Measurements from ENCODE around the gene FBLN1.

FBLN1 gene

DNA sequence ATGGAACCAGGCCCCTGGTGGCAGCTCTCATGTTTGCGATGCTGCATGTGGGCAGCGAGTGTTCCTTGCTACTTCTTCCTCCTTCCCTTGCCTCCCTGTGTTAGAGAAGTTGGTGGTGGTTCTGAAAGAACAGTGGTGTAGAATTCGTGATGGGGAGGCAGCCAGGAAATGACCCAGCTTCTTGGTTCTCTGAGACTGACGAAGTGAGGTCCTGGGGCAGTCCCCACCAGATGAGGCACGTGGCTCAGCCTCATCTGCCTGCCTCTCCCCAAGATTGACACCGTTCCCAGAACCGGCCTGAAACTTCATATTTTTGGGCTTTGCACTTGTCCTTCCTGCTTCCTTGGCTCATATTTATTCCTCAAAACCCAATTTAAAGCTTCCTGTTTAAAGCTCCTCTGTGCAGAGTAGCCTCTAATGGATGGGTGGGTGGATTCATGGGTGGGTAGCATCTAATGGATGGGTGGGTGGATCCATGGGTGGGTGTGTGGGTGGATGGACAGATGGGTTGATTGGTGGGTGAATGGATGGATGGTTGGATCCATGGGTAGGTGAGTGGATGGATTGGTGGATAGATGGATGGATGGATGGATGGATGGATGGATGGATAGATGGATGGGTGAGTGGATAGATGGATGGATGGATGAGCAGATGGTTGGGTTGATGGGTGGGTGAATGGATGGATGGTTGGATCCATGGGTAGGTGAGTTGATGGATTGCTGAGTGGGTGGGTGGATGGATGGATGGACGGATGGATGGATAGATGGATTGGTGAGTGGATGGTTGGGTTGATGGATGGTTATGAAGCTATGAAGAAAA lies 91.6 kb downstream of the FBLN1 start:
- FAIRE-seq (no peak), DNase-seq (ENCODE audit: insufficient read length, low spot score) (no peak)
- TF ChIP-seq, protein P1, sequence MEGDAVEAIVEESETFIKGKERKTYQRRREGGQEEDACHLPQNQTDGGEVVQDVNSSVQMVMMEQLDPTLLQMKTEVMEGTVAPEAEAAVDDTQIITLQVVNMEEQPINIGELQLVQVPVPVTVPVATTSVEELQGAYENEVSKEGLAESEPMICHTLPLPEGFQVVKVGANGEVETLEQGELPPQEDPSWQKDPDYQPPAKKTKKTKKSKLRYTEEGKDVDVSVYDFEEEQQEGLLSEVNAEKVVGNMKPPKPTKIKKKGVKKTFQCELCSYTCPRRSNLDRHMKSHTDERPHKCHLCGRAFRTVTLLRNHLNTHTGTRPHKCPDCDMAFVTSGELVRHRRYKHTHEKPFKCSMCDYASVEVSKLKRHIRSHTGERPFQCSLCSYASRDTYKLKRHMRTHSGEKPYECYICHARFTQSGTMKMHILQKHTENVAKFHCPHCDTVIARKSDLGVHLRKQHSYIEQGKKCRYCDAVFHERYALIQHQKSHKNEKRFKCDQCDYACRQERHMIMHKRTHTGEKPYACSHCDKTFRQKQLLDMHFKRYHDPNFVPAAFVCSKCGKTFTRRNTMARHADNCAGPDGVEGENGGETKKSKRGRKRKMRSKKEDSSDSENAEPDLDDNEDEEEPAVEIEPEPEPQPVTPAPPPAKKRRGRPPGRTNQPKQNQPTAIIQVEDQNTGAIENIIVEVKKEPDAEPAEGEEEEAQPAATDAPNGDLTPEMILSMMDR (IDR thresholded peaks at IDR 0.05; ENCODE audit: insufficient read depth, missing control alignments) = no peak

DNA sequence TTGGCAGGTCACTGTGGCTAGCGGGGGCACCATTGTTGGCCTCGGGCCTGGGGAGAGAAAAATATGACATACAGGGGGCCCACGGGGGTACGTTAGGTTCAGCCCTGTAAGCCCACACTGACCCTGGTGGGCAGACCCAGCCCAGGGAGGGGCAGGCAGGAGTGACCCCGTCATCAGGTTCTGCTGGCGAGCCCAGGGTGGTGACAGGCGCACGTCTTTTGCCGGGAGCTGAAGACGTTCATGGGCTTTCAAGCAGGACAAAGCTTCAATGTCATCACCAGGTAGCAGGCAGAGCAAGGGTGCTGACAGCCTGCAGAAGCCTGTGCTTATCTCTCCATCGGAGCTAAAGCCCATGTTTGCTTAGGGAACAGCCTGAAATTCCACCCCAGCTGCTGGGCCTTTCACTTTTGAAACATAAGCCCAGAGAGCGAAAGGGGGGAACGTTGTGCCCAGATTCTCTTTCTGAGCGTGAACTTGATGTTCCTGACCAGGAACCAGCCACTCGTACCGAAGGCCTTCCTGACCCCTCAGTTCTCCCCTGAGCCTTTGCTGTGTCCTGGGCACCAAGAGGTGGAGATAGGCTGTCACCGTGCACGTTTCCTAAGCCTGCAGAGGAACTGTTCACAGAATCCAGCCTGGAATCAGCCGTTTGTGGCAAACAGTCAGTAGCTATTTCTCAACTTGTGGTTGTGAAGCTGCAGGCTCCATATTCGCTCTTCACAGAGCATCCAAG lies 94.9 kb downstream of the FBLN1 start:
- FAIRE-seq (no peak), DNase-seq (ENCODE audit: insufficient read length, low spot score) (no peak)
- TF ChIP-seq, protein P1 (IDR thresholded peaks at IDR 0.05; ENCODE audit: insufficient read depth, missing control alignments) = no peak

DNA sequence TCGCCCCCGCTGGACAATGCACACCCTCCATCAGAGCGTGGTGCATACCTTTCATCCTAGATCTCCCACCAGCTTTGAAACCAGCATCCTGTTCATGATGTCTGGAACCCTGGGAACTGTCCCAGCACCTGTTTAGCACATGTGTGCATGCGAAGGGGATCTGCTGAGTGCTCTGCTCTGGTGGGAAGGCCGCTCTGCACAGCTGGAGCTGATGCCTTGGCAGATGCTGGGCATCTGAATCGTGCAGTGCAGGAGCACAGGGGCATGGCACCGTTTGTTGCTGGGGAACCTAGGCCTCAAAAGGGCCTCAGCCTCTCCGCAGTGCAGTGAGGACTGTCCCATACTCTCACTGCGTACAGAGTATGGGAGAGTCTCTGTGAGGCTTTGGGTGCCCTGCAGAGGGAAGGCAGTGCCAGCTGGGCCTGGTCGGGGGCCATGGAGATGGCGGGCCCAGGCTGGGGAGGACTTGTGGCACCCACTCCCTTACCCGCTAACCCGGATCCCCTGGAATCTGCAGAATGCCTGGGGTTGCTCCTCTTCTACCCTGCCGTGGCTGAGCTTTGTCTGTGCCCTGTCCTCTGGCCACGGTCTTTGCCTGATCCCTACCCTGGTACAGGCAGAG lies 96.0 kb downstream of the FBLN1 start:
- DNase-seq (ENCODE audit: insufficient read length, low spot score) (no peak), FAIRE-seq (no peak)
- TF ChIP-seq, protein P1 (IDR thresholded peaks at IDR 0.05; ENCODE audit: insufficient read depth, missing control alignments) = no peak

- DNase-seq (ENCODE audit: insufficient read length, low spot score) (no peak), FAIRE-seq (no peak)
- TF ChIP-seq, protein P1 (IDR thresholded peaks at IDR 0.05; ENCODE audit: insufficient read depth, missing control alignments) = no peak
Observed at GRCh38 chr22:45599836-45600577, 97.3 kb downstream of the FBLN1 start.

GRCh38 chr22:45600790-45601730 lies 98.4 kb downstream of the FBLN1 start:
- no peak for DNase-seq (ENCODE audit: insufficient read length, low spot score)
- TF ChIP-seq, protein P1 (IDR thresholded peaks at IDR 0.05; ENCODE audit: insufficient read depth, missing control alignments) = no peak
- no peak for FAIRE-seq
